HepG2 (cell line): ENCODE data around the gene TIFAB. TPM values are rescaled to one million over a fixed set of nuclear protein-coding genes. Genes with fewer than 3 reads are reported as not detected.
A peak's percentile ranks its signal among the peaks of the same experiment; 100 is the strongest.

Experiments used
- AGO2 ChIP-seq: fragments of 200-400 bp; formaldehyde crosslinking; optimal IDR thresholded peaks from 2 replicates; pipeline ENCODE3; 2017; ENCODE audit warnings: mild to moderate bottlenecking, low read depth, low read length, moderate library complexity
- HDAC1 ChIP-seq: sonication (generic); formaldehyde crosslinking; IDR thresholded peaks from 2 replicates; pipeline ENCODE4 v1.5.1; 2020; ENCODE audit warnings: mild to moderate bottlenecking, missing genetic modification reagents
- HES4 ChIP-seq: sonication (generic); formaldehyde crosslinking; IDR thresholded peaks from 2 replicates; pipeline ENCODE4 v1.9.0; 2021; ENCODE audit warnings: mild to moderate bottlenecking, missing genetic modification reagents, borderline replicate concordance
- HIVEP1 ChIP-seq: sonication (generic); formaldehyde crosslinking; IDR thresholded peaks from 2 replicates; pipeline ENCODE4 v1.4.0; 2020; ENCODE audit warnings: mild to moderate bottlenecking, missing genetic modification reagents
- RARA ChIP-seq: IDR thresholded peaks from 2 replicates; pipeline ENCODE4 v1.6.1; 2016; ENCODE audit warnings: missing genetic modification reagents, missing compliant biosample characterization
- SAP130 ChIP-seq: IDR thresholded peaks from 2 replicates; pipeline ENCODE4 v1.6.1; 2016; ENCODE audit warnings: low read depth
- SOX6 ChIP-seq, 2 experiments: fragments of 450-650 bp in 1 of 2; sonication (generic) in 1 of 2; formaldehyde crosslinking in 1 of 2; IDR thresholded peaks; 2 replicates each; pipeline versions ENCODE4 v1.4.0 to v1.6.1; 2017 to 2020; ENCODE audit warnings: antibody characterized with exemption in 1 of 2, mild to moderate bottlenecking in 1 of 2, missing genetic modification reagents in 1 of 2
- SRSF1 ChIP-seq: fragments of 200-400 bp; formaldehyde crosslinking; optimal IDR thresholded peaks from 2 replicates; pipeline ENCODE3; 2017; ENCODE audit warnings: mild to moderate bottlenecking, low read depth, low read length, moderate library complexity
- SSRP1 ChIP-seq: IDR thresholded peaks from 2 replicates; pipeline ENCODE4 v1.6.1; 2016; ENCODE audit warnings: control low read depth
- TCF7L2 ChIP-seq: IDR thresholded peaks from 2 replicates; pipeline ENCODE4 v1.6.1; 2011; ENCODE audit warnings: mild to moderate bottlenecking, low read depth, low read length, moderate library complexity
- ZFX ChIP-seq: sonication (generic); formaldehyde crosslinking; IDR thresholded peaks from 2 replicates; pipeline ENCODE4 v1.4.0; 2020; ENCODE audit warnings: mild to moderate bottlenecking, low read depth, missing genetic modification reagents, moderate library complexity
- ZNF101 ChIP-seq: sonication (generic); formaldehyde crosslinking; IDR thresholded peaks from 2 replicates; pipeline ENCODE4 v1.4.0; 2020; ENCODE audit warnings: mild to moderate bottlenecking, low read depth, missing genetic modification reagents, borderline replicate concordance
- ZNF230 ChIP-seq: sonication (generic); formaldehyde crosslinking; IDR thresholded peaks from 2 replicates; pipeline ENCODE4 v1.4.0; 2020; ENCODE audit warnings: mild to moderate bottlenecking, missing genetic modification reagents
- ZNF501 ChIP-seq: sonication (generic); formaldehyde crosslinking; IDR thresholded peaks from 2 replicates; pipeline ENCODE4 v1.5.1; 2020; ENCODE audit warnings: mild to moderate bottlenecking, moderate library complexity, missing genetic modification reagents
- ZNF839 ChIP-seq: sonication (generic); formaldehyde crosslinking; IDR thresholded peaks from 2 replicates; pipeline ENCODE4 v1.4.0; 2020; ENCODE audit warnings: missing genetic modification reagents, mild to moderate bottlenecking, borderline replicate concordance
- ZSCAN30 ChIP-seq: sonication (generic); formaldehyde crosslinking; IDR thresholded peaks from 2 replicates; pipeline ENCODE4 v1.5.0; 2020; ENCODE audit warnings: mild to moderate bottlenecking, missing genetic modification reagents
- polyA plus RNA-seq, 8 experiments: library from polyadenylated mRNA; depleted of rRNA in 3 of 8; stranded (reverse) in 7 of 8; unstranded in 1 of 8; fragments of >200 nt; fragmentation: Illumina TruSeq in 4 of 8; extraction: Trizol in 4 of 8; gene quantifications; 2 replicates each; pipeline versions ENCODE4 v1.2.1 to v1.2.3, GENCODE V29; 2011 to 2016; ENCODE audit warnings: low read depth in 4 of 8, missing spikeins in 1 of 8, mixed read lengths in 1 of 8; ENCODE audit not compliant: insufficient read depth in 1 of 8
- total RNA-seq, 5 experiments: library from RNA; depleted of rRNA; stranded (reverse); fragments of >200 nt; fragmentation: Illumina TruSeq; extraction: Trizol; gene quantifications; 2 replicates each; pipeline ENCODE4 v1.2.3, GENCODE V29; 2016; ENCODE audit warnings: low read depth in 1 of 5
- TF ChIP-seq, protein P1 (sequence below): sonication (generic); formaldehyde crosslinking; IDR thresholded peaks from 2 replicates; pipeline ENCODE4 v1.4.0; 2020; ENCODE audit warnings: mild to moderate bottlenecking, missing genetic modification reagents, borderline replicate concordance
- TF ChIP-seq, protein P2 (sequence below): IDR thresholded peaks from 2 replicates; pipeline ENCODE4 v1.6.1; 2016
- TF ChIP-seq, protein P3 (sequence below): sonication (generic); formaldehyde crosslinking; IDR thresholded peaks from 2 replicates; pipeline ENCODE4 v1.5.0; 2020; ENCODE audit warnings: missing genetic modification reagents, mild to moderate bottlenecking, borderline replicate concordance
- TF ChIP-seq, protein P4 (sequence below): sonication (generic); formaldehyde crosslinking; IDR thresholded peaks from 2 replicates; pipeline ENCODE4 v1.8.1; 2023; ENCODE audit warnings: mild to moderate bottlenecking, moderate library complexity, missing genetic modification reagents
- TF ChIP-seq, protein P5 (sequence below): sonication (generic); formaldehyde crosslinking; IDR thresholded peaks from 2 replicates; pipeline ENCODE4 v1.4.0; 2020; ENCODE audit warnings: missing genetic modification reagents, low read depth, mild to moderate bottlenecking, borderline replicate concordance

TIFAB gene
- total and polyA plus RNA-seq, 2 of the 13 experiments (the other 11 are each of a cell fraction or from before 2014, with no cell fraction given): not detected

DNA sequence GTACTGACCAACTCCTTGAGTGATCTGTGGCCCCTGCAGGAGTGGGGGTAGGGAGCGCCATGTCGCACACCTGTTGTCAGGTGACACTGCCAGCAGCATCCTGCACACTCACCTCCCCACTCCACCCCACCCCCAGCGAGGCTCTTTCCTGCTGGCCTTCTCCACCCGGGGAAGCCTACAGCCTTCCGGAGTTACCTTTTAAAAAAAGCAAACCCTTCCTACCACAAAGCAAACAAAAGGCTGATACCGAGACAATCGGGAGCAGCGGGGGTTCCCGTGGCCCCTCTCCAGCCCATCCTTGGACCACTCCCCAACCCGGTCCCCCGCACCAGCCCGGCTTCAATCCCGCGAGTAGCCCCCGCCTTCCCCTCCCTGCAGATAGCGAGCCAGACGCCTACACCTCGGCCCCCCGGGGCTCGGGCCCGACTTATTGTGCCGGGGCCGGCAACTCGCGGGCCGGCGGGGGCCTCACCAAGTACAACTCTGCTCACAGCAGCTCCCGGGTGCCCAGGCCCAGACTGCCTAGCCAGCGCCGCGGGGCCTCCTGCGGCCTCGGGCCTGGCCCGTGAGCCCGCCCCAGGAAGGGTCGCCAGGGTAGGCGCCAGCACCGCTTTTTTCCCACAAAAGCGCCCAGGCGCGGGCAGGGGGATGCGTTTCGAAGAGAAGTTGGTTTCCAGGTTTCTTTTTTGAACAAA is 53.8 kb downstream of the TIFAB start (continued):
- TF ChIP-seq, protein P1, sequence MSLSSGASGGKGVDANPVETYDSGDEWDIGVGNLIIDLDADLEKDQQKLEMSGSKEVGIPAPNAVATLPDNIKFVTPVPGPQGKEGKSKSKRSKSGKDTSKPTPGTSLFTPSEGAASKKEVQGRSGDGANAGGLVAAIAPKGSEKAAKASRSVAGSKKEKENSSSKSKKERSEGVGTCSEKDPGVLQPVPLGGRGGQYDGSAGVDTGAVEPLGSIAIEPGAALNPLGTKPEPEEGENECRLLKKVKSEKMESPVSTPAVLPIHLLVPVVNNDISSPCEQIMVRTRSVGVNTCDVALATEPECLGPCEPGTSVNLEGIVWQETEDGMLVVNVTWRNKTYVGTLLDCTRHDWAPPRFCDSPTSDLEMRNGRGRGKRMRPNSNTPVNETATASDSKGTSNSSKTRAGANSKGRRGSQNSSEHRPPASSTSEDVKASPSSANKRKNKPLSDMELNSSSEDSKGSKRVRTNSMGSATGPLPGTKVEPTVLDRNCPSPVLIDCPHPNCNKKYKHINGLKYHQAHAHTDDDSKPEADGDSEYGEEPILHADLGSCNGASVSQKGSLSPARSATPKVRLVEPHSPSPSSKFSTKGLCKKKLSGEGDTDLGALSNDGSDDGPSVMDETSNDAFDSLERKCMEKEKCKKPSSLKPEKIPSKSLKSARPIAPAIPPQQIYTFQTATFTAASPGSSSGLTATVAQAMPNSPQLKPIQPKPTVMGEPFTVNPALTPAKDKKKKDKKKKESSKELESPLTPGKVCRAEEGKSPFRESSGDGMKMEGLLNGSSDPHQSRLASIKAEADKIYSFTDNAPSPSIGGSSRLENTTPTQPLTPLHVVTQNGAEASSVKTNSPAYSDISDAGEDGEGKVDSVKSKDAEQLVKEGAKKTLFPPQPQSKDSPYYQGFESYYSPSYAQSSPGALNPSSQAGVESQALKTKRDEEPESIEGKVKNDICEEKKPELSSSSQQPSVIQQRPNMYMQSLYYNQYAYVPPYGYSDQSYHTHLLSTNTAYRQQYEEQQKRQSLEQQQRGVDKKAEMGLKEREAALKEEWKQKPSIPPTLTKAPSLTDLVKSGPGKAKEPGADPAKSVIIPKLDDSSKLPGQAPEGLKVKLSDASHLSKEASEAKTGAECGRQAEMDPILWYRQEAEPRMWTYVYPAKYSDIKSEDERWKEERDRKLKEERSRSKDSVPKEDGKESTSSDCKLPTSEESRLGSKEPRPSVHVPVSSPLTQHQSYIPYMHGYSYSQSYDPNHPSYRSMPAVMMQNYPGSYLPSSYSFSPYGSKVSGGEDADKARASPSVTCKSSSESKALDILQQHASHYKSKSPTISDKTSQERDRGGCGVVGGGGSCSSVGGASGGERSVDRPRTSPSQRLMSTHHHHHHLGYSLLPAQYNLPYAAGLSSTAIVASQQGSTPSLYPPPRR (CRISPR knock-in tag): no peak
- TF ChIP-seq TCF7L2 (no peak), ZNF501 (CRISPR knock-in tag) (no peak), SSRP1 (no peak), HDAC1 (peak; percentile 23), ZNF230 (CRISPR knock-in tag) (no peak), ZNF101 (no peak), ZSCAN30 (CRISPR knock-in tag) (no peak), ZNF839 (no peak), HIVEP1 (CRISPR knock-in tag) (0 out of 2 replicates have a peak, but pooled peaks have one; percentile 15), AGO2 (peak; percentile 72), RARA (peak; percentile 18; the same call in 1 of the 2 replicates), ZFX (CRISPR knock-in tag) (peak; percentile 10; the same call in 1 of the 2 replicates), HES4 (CRISPR knock-in tag) (no peak), SRSF1 (peak; percentile 47), SOX6 (IDR thresholded peaks at IDR 0.05) (no peak), SOX6 (CRISPR knock-in tag; IDR thresholded peaks at IDR 0.05) (peak; percentile 33; the same call in 1 of the 2 replicates), SAP130 (CRISPR knock-in tag) (peak; percentile 49)
- TF ChIP-seq, protein P2, sequence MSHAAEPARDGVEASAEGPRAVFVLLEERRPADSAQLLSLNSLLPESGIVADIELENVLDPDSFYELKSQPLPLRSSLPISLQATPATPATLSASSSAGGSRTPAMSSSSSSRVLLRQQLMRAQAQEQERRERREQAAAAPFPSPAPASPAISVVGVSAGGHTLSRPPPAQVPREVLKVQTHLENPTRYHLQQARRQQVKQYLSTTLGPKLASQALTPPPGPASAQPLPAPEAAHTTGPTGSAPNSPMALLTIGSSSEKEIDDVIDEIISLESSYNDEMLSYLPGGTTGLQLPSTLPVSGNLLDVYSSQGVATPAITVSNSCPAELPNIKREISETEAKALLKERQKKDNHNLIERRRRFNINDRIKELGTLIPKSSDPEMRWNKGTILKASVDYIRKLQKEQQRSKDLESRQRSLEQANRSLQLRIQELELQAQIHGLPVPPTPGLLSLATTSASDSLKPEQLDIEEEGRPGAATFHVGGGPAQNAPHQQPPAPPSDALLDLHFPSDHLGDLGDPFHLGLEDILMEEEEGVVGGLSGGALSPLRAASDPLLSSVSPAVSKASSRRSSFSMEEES: peak; percentile 35; the same call in 1 of the 2 replicates
- TF ChIP-seq, protein P3, sequence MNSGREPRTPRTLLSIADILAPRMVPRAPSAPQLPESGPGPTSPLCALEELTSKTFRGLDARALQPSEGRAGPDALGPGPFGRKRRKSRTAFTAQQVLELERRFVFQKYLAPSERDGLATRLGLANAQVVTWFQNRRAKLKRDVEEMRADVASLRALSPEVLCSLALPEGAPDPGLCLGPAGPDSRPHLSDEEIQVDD (CRISPR knock-in tag): no peak
- TF ChIP-seq, protein P4, sequence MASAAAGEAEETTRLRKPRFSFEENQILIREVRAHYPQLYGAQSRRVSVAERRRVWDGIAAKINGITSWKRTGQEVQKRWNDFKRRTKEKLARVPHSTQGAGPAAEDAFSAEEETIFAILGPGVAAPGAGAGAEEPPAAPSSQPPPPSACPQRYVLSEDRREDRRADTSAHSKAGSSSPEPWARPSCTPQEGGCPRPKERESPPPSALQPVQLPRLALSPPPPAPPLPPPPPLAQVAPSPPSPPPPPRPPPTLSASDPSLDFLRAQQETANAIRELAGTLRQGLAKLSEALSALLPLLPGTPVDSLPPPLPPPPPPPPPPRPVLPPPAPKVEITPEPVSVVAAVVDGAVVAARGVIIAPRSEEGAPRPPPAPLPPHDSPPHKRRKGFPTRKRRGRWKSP: peak; percentile 23; the same call in 1 of the 2 replicates
- TF ChIP-seq, protein P5, sequence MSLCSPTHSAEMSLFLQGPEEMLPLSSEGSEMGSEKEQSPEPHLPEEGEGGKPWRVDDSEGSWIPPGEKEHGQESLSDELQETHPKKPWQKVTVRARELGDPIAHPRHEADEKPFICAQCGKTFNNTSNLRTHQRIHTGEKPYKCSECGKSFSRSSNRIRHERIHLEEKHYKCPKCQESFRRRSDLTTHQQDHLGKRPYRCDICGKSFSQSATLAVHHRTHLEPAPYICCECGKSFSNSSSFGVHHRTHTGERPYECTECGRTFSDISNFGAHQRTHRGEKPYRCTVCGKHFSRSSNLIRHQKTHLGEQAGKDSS (CRISPR knock-in tag): no peak
